ENCODE results near the gene HGS.

- TF ChIP-seq CTCF (IDR thresholded peaks at IDR 0.05) (no peak), POLR2AphosphoS5 (IDR thresholded peaks at IDR 0.05; ENCODE audit: insufficient read depth in 1 of 2, low read depth in 1 of 2) (no peak)
These were observed 31.5 kb downstream of the HGS start for GRCh38 chr17:81715107-81715871.

All from vagina (tissue), 2 donors.